CD8-positive, alpha-beta memory T cell (primary cell): ENCODE measurements around the gene BCR. TPM values are rescaled to one million over a fixed set of nuclear protein-coding genes. Genes with fewer than 3 reads are reported as not detected.

ENCODE experiments used
- CTCF ChIA-PET: fragments of 350-600 bp; sonication (Branson Sonifier 250); formaldehyde crosslinking; loops from one replicate; lab custom pipeline; 2021; ENCODE audit warnings: antibody characterized with exemption; lab: Charles Lee
- POLR2A ChIA-PET: fragments of 350-600 bp; sonication (Branson Sonifier 250); formaldehyde crosslinking; loops from one replicate; lab custom pipeline; 2021; ENCODE audit warnings: antibody characterized with exemption; lab: Charles Lee
- DNase-seq, 5 donors: peaks; one replicate each; pipeline versions ENCODE4 v3.0.0 to v3.0.0-alpha.2; 2020 to 2022; ENCODE audit warnings: mixed read lengths in 1 of 5
- H3K27ac ChIP-seq: one replicate; pipeline ENCODE4 v1.7.0; 2013; ENCODE audit warnings: low read depth, mild to moderate bottlenecking, low read length, moderate library complexity
- H3K27me3 ChIP-seq: 2 replicates; pipeline ENCODE4 v1.7.0; 2013; ENCODE audit warnings: low read length, mild to moderate bottlenecking; ENCODE audit not compliant: insufficient read depth, poor library complexity, severe bottlenecking
- H3K36me3 ChIP-seq: 2 replicates; pipeline ENCODE4 v1.7.0; 2013; ENCODE audit warnings: mild to moderate bottlenecking, low read length, moderate library complexity; ENCODE audit not compliant: insufficient read depth
- H3K4me1 ChIP-seq: 2 replicates; pipeline ENCODE4 v1.7.0; 2013; ENCODE audit warnings: mild to moderate bottlenecking, low read length, moderate library complexity; ENCODE audit not compliant: insufficient read depth
- H3K4me3 ChIP-seq: 2 replicates; pipeline ENCODE4 v1.7.0; 2013; ENCODE audit warnings: mild to moderate bottlenecking, low read length
- H3K9me3 ChIP-seq: 2 replicates; pipeline ENCODE4 v1.7.0; 2013; ENCODE audit warnings: mild to moderate bottlenecking, low read length
- H3K27ac Mint-ChIP-seq, 8 donors: one replicate each; pipeline ENCODE4 v1.8.0; 2020 to 2021; ENCODE audit warnings: mixed read lengths in 8 of 8, mild to moderate bottlenecking in 6 of 8, inconsistent platforms in 3 of 8, moderate library complexity in 3 of 8
- H3K27me3 Mint-ChIP-seq, 2 donors: one replicate each; pipeline ENCODE4 v1.8.0; 2020 to 2021; ENCODE audit warnings: mixed read lengths in 2 of 2, mild to moderate bottlenecking in 1 of 2, moderate library complexity in 1 of 2
- H3K36me3 Mint-ChIP-seq, 3 donors: one replicate each; pipeline ENCODE4 v1.8.0; 2020 to 2021; ENCODE audit warnings: mixed read lengths in 3 of 3, inconsistent platforms in 1 of 3, mild to moderate bottlenecking in 1 of 3
- H3K4me1 Mint-ChIP-seq, 3 donors: one replicate each; pipeline ENCODE4 v1.8.0; 2020 to 2021; ENCODE audit warnings: mixed read lengths in 3 of 3, inconsistent platforms in 1 of 3, mild to moderate bottlenecking in 1 of 3
- H3K4me3 Mint-ChIP-seq, 7 donors: one replicate each; pipeline ENCODE4 v1.8.0; 2020 to 2021; ENCODE audit warnings: mixed read lengths in 7 of 7, mild to moderate bottlenecking in 6 of 7, moderate library complexity in 4 of 7, inconsistent platforms in 2 of 7
- H3K9me3 Mint-ChIP-seq, 5 donors: one replicate each; pipeline ENCODE4 v1.8.0; 2020 to 2022; ENCODE audit warnings: mixed read lengths in 5 of 5, mild to moderate bottlenecking in 3 of 5, moderate library complexity in 2 of 5, inconsistent platforms in 1 of 5
- polyA plus RNA-seq: library from polyadenylated mRNA; unstranded; fragments of 300-500 nt; fragmentation: Illumina TruSeq; gene quantifications from one replicate; pipeline ENCODE4 v1.2.3, GENCODE V29; 2021
- total RNA-seq, 2 experiments: library from RNA; stranded (reverse); gene quantifications; one replicate each; pipeline ENCODE4 v1.2.3, GENCODE V29; 2021

BCR gene
- total and polyA plus RNA-seq, 3 experiments from 2014 or later: 18.4 to 34.7 (median 33.2) TPM

DNA sequence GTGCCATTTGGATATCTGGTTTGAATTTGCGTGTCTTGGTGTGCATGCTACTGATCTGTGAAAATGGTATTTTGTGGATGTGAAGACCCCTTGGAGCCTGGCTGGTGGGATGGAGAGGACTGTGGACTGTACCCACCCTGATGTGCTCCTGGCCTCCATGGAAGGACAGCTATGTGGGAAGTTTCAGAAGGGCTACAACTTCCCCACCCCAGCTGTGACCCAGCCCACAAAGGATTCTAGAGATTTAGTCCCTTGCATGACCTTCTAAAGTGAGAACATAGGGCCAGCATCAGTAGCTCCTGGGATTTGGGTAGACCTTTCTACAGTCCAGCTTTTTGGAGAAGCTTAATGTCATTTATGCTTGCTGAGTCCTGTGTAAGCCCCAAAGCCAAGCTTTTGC lies 173.4 kb downstream of the BCR start:
- DNase-seq: no peak
- peaks cover 0 to 6% (median 5%) of the 10 kb centered on the region in 3 donors for H3K4me1 Mint-ChIP-seq
- H3K27me3 Mint-ChIP-seq: peaks cover 19 to 65% of the 10 kb centered on the region in 2 donors
- no peaks in the 10 kb centered on the region for H3K36me3 Mint-ChIP-seq
- H3K27me3 ChIP-seq: no peaks in the 10 kb centered on the region
- no peaks in the 10 kb centered on the region for H3K9me3 ChIP-seq
- no peak overlapping the region for H3K27ac Mint-ChIP-seq
- POLR2A ChIA-PET: no interaction called here
- H3K4me3 Mint-ChIP-seq: no peak overlapping the region
- no peak overlapping the region for H3K4me3 ChIP-seq
- H3K36me3 ChIP-seq: no peaks in the 10 kb centered on the region
- H3K4me1 ChIP-seq: no peaks in the 10 kb centered on the region
- CTCF ChIA-PET: no interaction called here
- H3K27ac ChIP-seq: no peak overlapping the region
- H3K9me3 Mint-ChIP-seq: peaks cover 0 to 3% (median 0%) of the 10 kb centered on the region in 5 donors

DNA sequence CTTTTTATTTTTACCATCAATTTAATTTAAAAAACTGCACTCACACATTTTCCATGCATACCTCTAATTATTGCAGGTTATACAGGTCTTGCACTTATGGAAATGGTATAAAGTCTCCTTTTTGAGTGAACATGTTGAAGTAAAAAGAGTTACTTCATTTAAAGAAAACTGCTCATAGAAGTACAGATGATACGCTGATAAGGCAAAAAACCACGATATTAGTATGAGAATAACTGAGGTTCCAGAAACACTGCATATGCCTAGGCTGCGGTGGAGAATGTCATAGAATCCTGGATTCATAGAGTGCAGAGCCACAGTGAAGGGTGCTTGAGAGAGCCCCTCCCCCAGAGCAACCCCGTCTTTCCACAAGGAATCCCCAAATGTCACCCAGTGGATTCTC lies 175.8 kb downstream of the BCR start:
- Histone ChIP-seq H3K27ac (no peak overlapping the region), H3K4me3 (no peak overlapping the region), H3K36me3 (no peaks in the 10 kb centered on the region), H3K9me3 (no peaks in the 10 kb centered on the region), H3K27me3 (no peaks in the 10 kb centered on the region), H3K4me1 (no peaks in the 10 kb centered on the region)
- Mint-ChIP-seq H3K4me1 (peaks cover 0 to 6% (median 5%) of the 10 kb centered on the region in 3 donors), H3K27me3 (peaks cover 13 to 57% of the 10 kb centered on the region in 2 donors), H3K27ac (peak overlapping the region in 1 of 8 donors; percentile 7), H3K9me3 (peaks cover 0 to 3% (median 0%) of the 10 kb centered on the region in 5 donors), H3K36me3 (no peaks in the 10 kb centered on the region), H3K4me3 (no peak overlapping the region)
- ChIA-PET CTCF (no interaction called here), POLR2A (no interaction called here)
- DNase-seq: no peak

- Histone ChIP-seq H3K9me3 (no peaks in the 10 kb centered on the region), H3K27ac (no peak overlapping the region), H3K27me3 (no peaks in the 10 kb centered on the region), H3K4me1 (no peaks in the 10 kb centered on the region), H3K36me3 (no peaks in the 10 kb centered on the region), H3K4me3 (no peak overlapping the region)
- Mint-ChIP-seq H3K9me3 (peaks cover 0 to 3% (median 0%) of the 10 kb centered on the region in 5 donors), H3K27ac (no peak overlapping the region), H3K4me3 (no peak overlapping the region), H3K27me3 (peaks cover 13 to 57% of the 10 kb centered on the region in 2 donors), H3K4me1 (peaks cover 0 to 6% (median 5%) of the 10 kb centered on the region in 3 donors), H3K36me3 (peaks cover 0 to 1% (median 0%) of the 10 kb centered on the region in 3 donors)
- ChIA-PET POLR2A (no interaction called here), CTCF (no interaction called here)
- DNase-seq: no peak
These were observed 176.7 kb downstream of the BCR start for GRCh38 chr22:23357053-23357452.

- no peaks in the 10 kb centered on the region for H3K9me3 ChIP-seq
- no peak overlapping the region for H3K27ac Mint-ChIP-seq
- H3K4me1 ChIP-seq: no peaks in the 10 kb centered on the region
- no peak overlapping the region for H3K4me3 Mint-ChIP-seq
- no peaks in the 10 kb centered on the region for H3K9me3 Mint-ChIP-seq
- no peaks in the 10 kb centered on the region for H3K4me1 Mint-ChIP-seq
- H3K36me3 Mint-ChIP-seq: peaks cover 0 to 1% (median 0%) of the 10 kb centered on the region in 3 donors
- no peak overlapping the region for H3K27ac ChIP-seq
- no peaks in the 10 kb centered on the region for H3K27me3 ChIP-seq
- POLR2A ChIA-PET: no interaction called here
- H3K27me3 Mint-ChIP-seq: peaks cover 5 to 34% of the 10 kb centered on the region in 2 donors
- DNase-seq: no peak
- no peak overlapping the region for H3K4me3 ChIP-seq
- CTCF ChIA-PET: no interaction called here
- no peaks in the 10 kb centered on the region for H3K36me3 ChIP-seq
These were observed 179.3 kb downstream of the BCR start for GRCh38 chr22:23359583-23360123.

DNA sequence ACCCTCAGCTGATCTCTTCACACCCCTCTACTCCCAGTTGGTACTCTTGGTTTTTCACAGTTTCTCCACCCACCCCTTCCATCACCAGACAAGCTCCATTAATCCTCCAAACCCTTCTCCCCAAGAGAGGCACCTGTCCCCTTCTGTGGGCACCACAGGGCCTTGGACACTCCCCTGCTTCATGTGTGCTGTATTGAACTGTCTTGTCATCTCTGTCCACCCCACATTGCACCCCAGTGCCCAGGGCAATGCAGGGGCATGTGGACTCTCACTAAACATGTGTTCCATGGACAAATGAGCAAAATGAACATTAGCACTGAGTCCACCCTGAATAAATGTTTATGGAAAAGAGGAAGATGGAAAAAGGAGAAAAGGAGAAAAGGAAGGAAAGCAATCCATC lies 181.4 kb downstream of the BCR start:
- no peak overlapping the region for H3K4me3 ChIP-seq
- Mint-ChIP-seq H3K36me3 (peaks cover 0 to 1% (median 0%) of the 10 kb centered on the region in 3 donors), H3K27me3 (peaks cover 0 to 24% of the 10 kb centered on the region in 2 donors), H3K9me3 (no peaks in the 10 kb centered on the region), H3K4me3 (no peak overlapping the region), H3K4me1 (no peaks in the 10 kb centered on the region), H3K27ac (no peak overlapping the region)
- H3K9me3 ChIP-seq: no peaks in the 10 kb centered on the region
- DNase-seq: no peak
- H3K27me3 ChIP-seq: no peaks in the 10 kb centered on the region
- H3K36me3 ChIP-seq: no peaks in the 10 kb centered on the region
- no peaks in the 10 kb centered on the region for H3K4me1 ChIP-seq
- H3K27ac ChIP-seq: no peak overlapping the region
- ChIA-PET POLR2A (no interaction called here), CTCF (no interaction called here)

DNA sequence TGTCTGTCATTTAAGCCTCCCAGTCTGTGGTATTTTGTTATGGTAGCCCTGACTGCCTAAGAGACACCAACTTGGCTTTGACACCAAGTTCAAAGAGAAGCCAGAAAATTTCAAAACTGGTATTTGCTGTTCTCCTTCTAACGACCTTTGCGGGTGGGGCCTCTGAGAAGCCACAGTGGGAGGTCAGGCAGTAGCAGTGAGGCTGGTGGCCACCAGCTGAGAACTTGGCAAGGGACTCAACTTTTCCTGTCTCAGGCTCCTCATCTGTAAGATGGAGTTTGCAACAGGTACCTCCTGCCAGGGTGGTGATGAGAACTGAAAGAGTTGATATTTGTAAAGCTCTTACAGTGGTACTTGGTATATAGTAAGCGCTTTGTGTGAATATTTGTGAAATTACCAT lies 183.4 kb downstream of the BCR start:
- no peaks in the 10 kb centered on the region for H3K27me3 ChIP-seq
- Mint-ChIP-seq H3K9me3 (no peaks in the 10 kb centered on the region), H3K27ac (no peak overlapping the region), H3K27me3 (peaks cover 0 to 35% of the 10 kb centered on the region in 2 donors), H3K4me1 (no peaks in the 10 kb centered on the region), H3K4me3 (no peak overlapping the region), H3K36me3 (peaks cover 0 to 1% (median 0%) of the 10 kb centered on the region in 3 donors)
- no peaks in the 10 kb centered on the region for H3K36me3 ChIP-seq
- H3K4me1 ChIP-seq: no peaks in the 10 kb centered on the region
- H3K27ac ChIP-seq: no peak overlapping the region
- no peaks in the 10 kb centered on the region for H3K9me3 ChIP-seq
- no peak for DNase-seq
- ChIA-PET POLR2A (no interaction called here), CTCF (no interaction called here)
- H3K4me3 ChIP-seq: no peak overlapping the region

DNA sequence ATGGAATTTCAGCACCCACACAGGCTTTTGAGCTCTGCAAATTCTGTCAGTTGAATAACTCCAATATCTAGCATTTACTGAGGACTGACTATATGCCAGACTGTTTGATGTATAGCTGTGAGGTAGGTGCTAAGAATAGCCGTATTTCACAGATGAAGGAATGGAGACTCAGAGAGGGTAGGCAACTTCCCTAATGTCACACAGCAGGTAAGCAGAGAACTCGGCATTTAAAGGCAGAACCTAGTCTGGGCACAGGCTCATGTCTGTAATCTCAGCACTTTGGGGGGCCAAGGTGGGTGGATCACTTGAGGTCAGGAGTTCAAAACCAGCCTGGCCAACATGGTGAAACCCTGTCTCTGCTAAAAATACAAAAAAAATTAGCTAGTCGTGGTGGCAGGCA lies 184.1 kb downstream of the BCR start:
- H3K4me3 Mint-ChIP-seq: no peak overlapping the region
- Histone ChIP-seq H3K36me3 (no peaks in the 10 kb centered on the region), H3K4me1 (no peaks in the 10 kb centered on the region), H3K27me3 (no peaks in the 10 kb centered on the region), H3K4me3 (no peak overlapping the region), H3K9me3 (no peaks in the 10 kb centered on the region), H3K27ac (no peak overlapping the region)
- DNase-seq: no peak
- ChIA-PET POLR2A (no interaction called here), CTCF (no interaction called here)
- no peak overlapping the region for H3K27ac Mint-ChIP-seq
- H3K4me1 Mint-ChIP-seq: no peaks in the 10 kb centered on the region
- peaks cover 0 to 1% (median 0%) of the 10 kb centered on the region in 3 donors for H3K36me3 Mint-ChIP-seq
- H3K9me3 Mint-ChIP-seq: no peaks in the 10 kb centered on the region
- H3K27me3 Mint-ChIP-seq: peaks cover 6 to 37% of the 10 kb centered on the region in 2 donors

- Histone ChIP-seq H3K36me3 (no peaks in the 10 kb centered on the region), H3K4me1 (no peaks in the 10 kb centered on the region), H3K4me3 (no peak overlapping the region), H3K27me3 (no peaks in the 10 kb centered on the region), H3K9me3 (no peaks in the 10 kb centered on the region), H3K27ac (no peak overlapping the region)
- peaks cover 8 to 40% of the 10 kb centered on the region in 2 donors for H3K27me3 Mint-ChIP-seq
- H3K4me1 Mint-ChIP-seq: no peaks in the 10 kb centered on the region
- H3K36me3 Mint-ChIP-seq: peaks cover 0 to 1% (median 0%) of the 10 kb centered on the region in 3 donors
- DNase-seq: no peak
- no peak overlapping the region for H3K4me3 Mint-ChIP-seq
- no peaks in the 10 kb centered on the region for H3K9me3 Mint-ChIP-seq
- peak overlapping the region in 1 of 8 donors; percentile 4 for H3K27ac Mint-ChIP-seq
- CTCF ChIA-PET: no interaction called here
- POLR2A ChIA-PET: no interaction called here
These were observed 185.2 kb downstream of the BCR start for GRCh38 chr22:23365524-23365923.
